ENCODE results near the gene MYLIP. TPM values are rescaled to one million over a fixed set of nuclear protein-coding genes. Genes with fewer than 3 reads are reported as not detected.

MYLIP gene
- total and polyA plus RNA-seq, 2 of the 13 experiments (the other 11 are each of a cell fraction or from before 2014, with no cell fraction given) = 3.4 to 10.8 TPM

DNA sequence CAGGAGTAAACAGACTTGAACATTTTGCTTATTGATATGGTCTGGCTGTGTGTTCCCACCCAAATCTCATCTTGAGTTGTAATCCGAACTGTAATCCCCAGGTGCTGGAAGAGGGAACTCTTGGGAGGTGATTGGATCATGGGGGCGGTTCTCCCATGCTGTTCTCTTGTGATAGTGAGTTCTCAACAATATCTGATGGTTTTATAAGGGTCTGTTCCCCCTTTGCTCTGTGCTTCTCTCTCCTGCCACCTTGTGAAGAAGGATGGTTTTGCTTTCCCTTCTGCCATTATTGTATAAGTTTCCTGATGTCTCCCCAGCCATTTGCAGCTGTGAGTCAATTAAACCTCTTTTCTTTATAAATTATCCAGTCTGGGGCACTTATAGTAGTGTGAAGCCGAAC is 40.0 kb downstream of the MYLIP start:
- Histone ChIP-seq H3K4me1 (ENCODE audit: insufficient read depth, low read length) (no peaks in the 10 kb centered on the region), H3K4me2 (ENCODE audit: low read depth, low read length) (no peak overlapping the region), H3K27ac (ENCODE audit: extremely low read length, insufficient read depth, low read length) (no peak overlapping the region), H3K4me3 (replicated peaks in 1 of 3; ENCODE audit: insufficient read depth in 1 of 3, low read depth in 2 of 3, low read length in 3 of 3) (no peak overlapping the region), H3K9me3 (ENCODE audit: low read length) (no peaks in the 10 kb centered on the region), H3K9ac (ENCODE audit: insufficient read depth, low read depth, low read length) (no peak overlapping the region), H3K79me2 (ENCODE audit: insufficient read depth, low read length) (no peaks in the 10 kb centered on the region), H2AFZ (ENCODE audit: low read length) (no peak overlapping the region), H3K27me3 (ENCODE audit: control insufficient read depth in 1 of 2, insufficient read depth in 2 of 2, low read length in 2 of 2) (peaks cover 0 to 12% of the 10 kb centered on the region in 2 experiments; a peak in 2 of 5 replicates), H4K20me1 (ENCODE audit: insufficient read depth, low read length) (no peaks in the 10 kb centered on the region), H3K36me3 (replicated peaks in 1 of 2; ENCODE audit: control insufficient read depth in 1 of 2, insufficient read depth in 2 of 2, low read length in 2 of 2) (no peaks in the 10 kb centered on the region)
- BruUV-seq (replicated peaks) = no TSS peak
- peak; percentile 43; the same call in 1 of the 2 replicates for TF ChIP-seq SMC3 (IDR thresholded peaks at IDR 0.05; ENCODE audit: low read length)
- TF ChIP-seq, protein P1, sequence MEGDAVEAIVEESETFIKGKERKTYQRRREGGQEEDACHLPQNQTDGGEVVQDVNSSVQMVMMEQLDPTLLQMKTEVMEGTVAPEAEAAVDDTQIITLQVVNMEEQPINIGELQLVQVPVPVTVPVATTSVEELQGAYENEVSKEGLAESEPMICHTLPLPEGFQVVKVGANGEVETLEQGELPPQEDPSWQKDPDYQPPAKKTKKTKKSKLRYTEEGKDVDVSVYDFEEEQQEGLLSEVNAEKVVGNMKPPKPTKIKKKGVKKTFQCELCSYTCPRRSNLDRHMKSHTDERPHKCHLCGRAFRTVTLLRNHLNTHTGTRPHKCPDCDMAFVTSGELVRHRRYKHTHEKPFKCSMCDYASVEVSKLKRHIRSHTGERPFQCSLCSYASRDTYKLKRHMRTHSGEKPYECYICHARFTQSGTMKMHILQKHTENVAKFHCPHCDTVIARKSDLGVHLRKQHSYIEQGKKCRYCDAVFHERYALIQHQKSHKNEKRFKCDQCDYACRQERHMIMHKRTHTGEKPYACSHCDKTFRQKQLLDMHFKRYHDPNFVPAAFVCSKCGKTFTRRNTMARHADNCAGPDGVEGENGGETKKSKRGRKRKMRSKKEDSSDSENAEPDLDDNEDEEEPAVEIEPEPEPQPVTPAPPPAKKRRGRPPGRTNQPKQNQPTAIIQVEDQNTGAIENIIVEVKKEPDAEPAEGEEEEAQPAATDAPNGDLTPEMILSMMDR (CRISPR knock-in tag; IDR thresholded peaks at IDR 0.05) = peak; percentile 54
- TF ChIP-seq, protein P2, sequence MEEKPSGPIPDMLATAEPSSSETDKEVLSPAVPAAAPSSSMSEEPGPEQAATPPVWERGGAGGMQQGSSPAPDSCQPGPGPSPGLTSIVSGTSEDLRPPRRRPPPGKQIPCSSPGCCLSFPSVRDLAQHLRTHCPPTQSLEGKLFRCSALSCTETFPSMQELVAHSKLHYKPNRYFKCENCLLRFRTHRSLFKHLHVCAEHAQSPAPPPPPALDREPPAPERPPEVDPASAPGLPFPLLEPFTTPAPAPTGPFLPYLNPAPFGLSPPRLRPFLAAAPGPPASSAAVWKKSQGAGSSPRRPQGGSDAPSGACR (CRISPR knock-in tag; IDR thresholded peaks at IDR 0.05) = no peak
- TF ChIP-seq STAG1 (CRISPR knock-in tag; IDR thresholded peaks at IDR 0.05) = peak; percentile 63
- WGBS (ENCODE audit: low lambda C conversion rate) = under 1% methylated on average over 3 of the region's 3 CpGs
- FAIRE-seq = no peak
- ChIA-PET POLR2A (no interaction called here), CTCF (ENCODE audit: low intra/inter-chr PET ratio, low total read pairs) (interaction anchor here (1.9 kb wide), 1 partner anchor 478 kb away, joined by 13 read pairs; no protein-coding TSS in a partner anchor)
- in situ Hi-C loops (cut with HindIII; ENCODE audit: extremely low pct_ligation_motif_present, low pct_unique_long_range_greater_than_20kb) = no loop called here
- intact Hi-C loops (cut with micrococcal nuclease; ENCODE audit: unreplicated experiment) = loop anchor here (1.0 kb wide), 1 partner anchor 478 kb away; no protein-coding TSS in a partner anchor
- peak; percentile 32 for DNase-seq (ENCODE audit: low spot score)
- ATAC-seq = peak; percentile 68

DNA sequence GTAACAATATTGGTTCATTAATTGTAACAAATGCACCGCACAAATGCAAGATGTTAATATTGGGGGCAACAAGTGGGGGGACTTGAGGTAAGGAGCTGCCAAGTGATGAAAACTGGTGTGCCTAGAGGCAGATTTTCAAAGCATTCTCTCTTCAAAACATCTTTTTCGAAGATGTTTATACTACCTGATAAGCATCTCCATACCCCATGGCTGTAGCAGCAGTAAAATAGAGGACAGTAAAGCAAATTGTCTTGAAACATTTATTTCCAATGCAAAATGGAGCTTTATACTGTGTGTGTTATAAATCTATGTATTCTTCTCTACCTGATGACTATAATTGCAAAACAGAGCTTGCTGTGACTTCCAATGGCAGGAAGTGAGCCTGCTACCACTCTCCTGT is 42.5 kb downstream of the MYLIP start:
- in situ Hi-C loops (cut with HindIII; ENCODE audit: extremely low pct_ligation_motif_present, low pct_unique_long_range_greater_than_20kb) = no loop called here
- ATAC-seq (no peak), DNase-seq (ENCODE audit: low spot score) (no peak), FAIRE-seq (no peak)
- Histone ChIP-seq H3K9me3 (ENCODE audit: low read length) (no peaks in the 10 kb centered on the region), H3K4me1 (ENCODE audit: insufficient read depth, low read length) (peaks cover 6% of the 10 kb centered on the region; the same call in 1 of the 2 replicates), H3K79me2 (ENCODE audit: insufficient read depth, low read length) (no peaks in the 10 kb centered on the region), H3K36me3 (replicated peaks in 1 of 2; ENCODE audit: control insufficient read depth in 1 of 2, insufficient read depth in 2 of 2, low read length in 2 of 2) (no peaks in the 10 kb centered on the region), H3K27me3 (ENCODE audit: control insufficient read depth in 1 of 2, insufficient read depth in 2 of 2, low read length in 2 of 2) (0 out of 5 replicates have a peak, but pooled peaks cover 0 to 3% of the 10 kb centered on the region in 2 experiments), H3K27ac (ENCODE audit: extremely low read length, insufficient read depth, low read length) (no peak overlapping the region), H3K9ac (ENCODE audit: insufficient read depth, low read depth, low read length) (no peak overlapping the region), H3K4me2 (ENCODE audit: low read depth, low read length) (no peak overlapping the region), H3K4me3 (replicated peaks in 1 of 3; ENCODE audit: insufficient read depth in 1 of 3, low read depth in 2 of 3, low read length in 3 of 3) (no peak overlapping the region), H2AFZ (ENCODE audit: low read length) (no peak overlapping the region), H4K20me1 (ENCODE audit: insufficient read depth, low read length) (no peaks in the 10 kb centered on the region)
- intact Hi-C loops (cut with micrococcal nuclease; ENCODE audit: unreplicated experiment) = loop anchor here (1.0 kb wide), 1 partner anchor 228 kb away; no protein-coding TSS in a partner anchor
- WGBS (ENCODE audit: low lambda C conversion rate) = 42% methylated on average over 2 of the region's 2 CpGs
- no TSS peak for BruUV-seq (replicated peaks)
- ChIA-PET CTCF (ENCODE audit: low intra/inter-chr PET ratio, low total read pairs) (no interaction called here), POLR2A (no interaction called here)
- TF ChIP-seq ZSCAN25 (CRISPR knock-in tag; IDR thresholded peaks at IDR 0.05) (no peak), NR2F2 (IDR thresholded peaks at IDR 0.05; ENCODE audit: borderline replicate concordance, low read depth) (no peak), ARNTL (CRISPR knock-in tag; IDR thresholded peaks at IDR 0.05) (no peak), TEAD3 (CRISPR knock-in tag; optimal IDR thresholded peaks at IDR 0.05; ENCODE audit: borderline replicate concordance) (no peak), FOXK2 (IDR thresholded peaks at IDR 0.05) (no peak)
